OCI-LY7 (cell line): ENCODE measurements around the gene ZNF254. TPM values are rescaled to one million over a fixed set of nuclear protein-coding genes. Genes with fewer than 3 reads are reported as not detected.

ENCODE experiments used
- BruUV-seq: library from RNA; stranded (reverse); fragments of 400-500 nt; replicated peaks from 2 replicates; lab custom pipeline; 2021; lab: Mats Ljungman, UMichigan
- CTCF ChIA-PET: fragments of 300-600 bp; sonication (Branson Sonifier 250); formaldehyde crosslinking; loops from one replicate; lab custom pipeline; 2022; ENCODE audit warnings: antibody characterized with exemption; ENCODE audit not compliant: unreplicated experiment; lab: Charles Lee
- POLR2A ChIA-PET: fragments of 300-600 bp; sonication (Branson Sonifier 250); formaldehyde crosslinking; loops from one replicate; lab custom pipeline; 2022; ENCODE audit warnings: antibody characterized with exemption; lab: Charles Lee
- DNase-seq: peaks from one replicate; pipeline ENCODE4 v3.0.0-alpha.2; 2015; ENCODE audit warnings: low spot score
- H2AFZ ChIP-seq: fragments of 200-600 bp; sonication (generic), shearing (Covaris generic); 2 replicates; pipeline ENCODE4 v1.6.1; 2014; ENCODE audit warnings: mild to moderate bottlenecking, antibody characterized with exemption, low read length, moderate library complexity
- H3K27ac ChIP-seq: fragments of 200-600 bp; sonication (generic); 2 replicates; pipeline ENCODE4 v1.5.1; 2014; ENCODE audit warnings: mixed run types, low read depth, mild to moderate bottlenecking, moderate library complexity, low read length, inconsistent platforms; ENCODE audit not compliant: poor library complexity, severe bottlenecking
- H3K36me3 ChIP-seq: fragments of 200-600 bp; sonication (generic); 2 replicates; pipeline ENCODE4 v1.6.1; 2014; ENCODE audit warnings: mild to moderate bottlenecking, antibody characterized with exemption, low read length, moderate library complexity, mixed read lengths; ENCODE audit not compliant: insufficient read depth
- H3K4me1 ChIP-seq: fragments of 200-600 bp; sonication (generic); 2 replicates; pipeline ENCODE4 v1.5.1; 2014; ENCODE audit warnings: mild to moderate bottlenecking, low read length; ENCODE audit not compliant: insufficient read depth, poor library complexity, severe bottlenecking
- H3K4me2 ChIP-seq: fragments of 200-600 bp; sonication (generic); 2 replicates; pipeline ENCODE4 v1.6.1; 2014; ENCODE audit warnings: mild to moderate bottlenecking, low read length
- H3K4me3 ChIP-seq: fragments of 200-600 bp; sonication (generic); 2 replicates; pipeline ENCODE4 v1.5.1; 2014; ENCODE audit warnings: mild to moderate bottlenecking, low read depth, low read length; ENCODE audit not compliant: poor library complexity, severe bottlenecking
- H3K79me2 ChIP-seq: fragments of 200-600 bp; sonication (generic); 2 replicates; pipeline ENCODE4 v1.6.1; 2016; ENCODE audit warnings: low read depth, mild to moderate bottlenecking, low read length, moderate library complexity, mixed read lengths; ENCODE audit not compliant: insufficient read depth
- H3K9me2 ChIP-seq: fragments of 200-600 bp; sonication (generic); 2 replicates; pipeline ENCODE4 v1.6.1; 2016; ENCODE audit warnings: mild to moderate bottlenecking, low read length, mixed read lengths; ENCODE audit not compliant: insufficient read depth
- H3K9me3 ChIP-seq: fragments of 200-600 bp; sonication (generic); 2 replicates; pipeline ENCODE4 v1.6.1; 2014; ENCODE audit warnings: mild to moderate bottlenecking, mixed run types, low read length, mixed read lengths
- H4K20me1 ChIP-seq: fragments of 200-600 bp; sonication (generic); 2 replicates; pipeline ENCODE4 v1.6.1; 2014; ENCODE audit warnings: mild to moderate bottlenecking, antibody characterized with exemption, low read length, moderate library complexity, mixed read lengths; ENCODE audit not compliant: insufficient read depth
- EZH2phosphoT487 ChIP-seq: fragments of 200-600 bp; sonication (generic); IDR thresholded peaks from 2 replicates; pipeline ENCODE4 v1.6.1; 2018; ENCODE audit warnings: low read depth, borderline replicate concordance, mild to moderate bottlenecking, mixed run types, antibody characterized with exemption, low read length, moderate library complexity, mixed read lengths
- intact Hi-C: fragments of 100-400 bp; cut with micrococcal nuclease; formaldehyde crosslinking; loops from one replicate; pipeline ENCODE4 v1.10.0; 2022; ENCODE audit not compliant: unreplicated experiment
- total RNA-seq, 2 experiments: library from RNA; depleted of rRNA in 1 of 2; stranded (reverse); fragments of >200 nt in 1 of 2; shearing (Covaris generic) in 1 of 2; gene quantifications; 2 replicates each; pipeline ENCODE4 v1.2.3, GENCODE V29; 2014 to 2022
- TF ChIP-seq, protein P1 (sequence below): fragments of 200-600 bp; sonication (generic); conservative IDR thresholded peaks from 2 replicates; pipeline ENCODE4 v1.5.1; 2014; ENCODE audit warnings: mild to moderate bottlenecking, antibody characterized with exemption, low read length, moderate library complexity, mixed read lengths

The ZNF254 gene
- total RNA-seq, 2 experiments from 2014 or later = 10.1 to 12.2 TPM

DNA sequence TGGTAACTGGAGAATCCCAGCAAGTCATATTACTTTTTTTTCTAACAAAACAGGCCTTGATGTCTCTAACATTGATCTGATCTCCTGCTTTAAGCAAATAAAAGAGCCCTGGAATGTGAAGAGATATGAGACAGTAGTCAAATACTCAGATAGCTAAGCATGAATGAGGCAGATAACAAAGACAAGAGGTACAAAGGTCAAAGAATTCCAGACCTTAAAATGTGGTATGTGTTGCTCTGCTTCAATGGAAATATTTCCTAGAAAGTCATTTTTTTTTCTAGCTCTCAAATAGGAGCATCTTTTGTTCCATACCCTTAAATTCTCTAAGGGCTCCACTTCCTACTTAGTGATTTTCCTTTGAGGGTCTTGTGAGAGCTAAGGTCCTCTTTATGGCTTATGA, 54.6 kb downstream of the ZNF254 start:
- Histone ChIP-seq H3K9me3 (peaks cover 12% of the 10 kb centered on the region; the same call in 1 of the 2 replicates), H2AFZ (no peak overlapping the region), H3K4me2 (no peak overlapping the region), H3K4me3 (no peak overlapping the region), H3K4me1 (no peaks in the 10 kb centered on the region), H4K20me1 (no peaks in the 10 kb centered on the region), H3K27ac (no peak overlapping the region), H3K79me2 (no peaks in the 10 kb centered on the region), H3K9me2 (no peaks in the 10 kb centered on the region), H3K36me3 (0 out of 2 replicates have a peak, but pooled peaks cover 4% of the 10 kb centered on the region)
- no peak for TF ChIP-seq EZH2phosphoT487
- TF ChIP-seq, protein P1, sequence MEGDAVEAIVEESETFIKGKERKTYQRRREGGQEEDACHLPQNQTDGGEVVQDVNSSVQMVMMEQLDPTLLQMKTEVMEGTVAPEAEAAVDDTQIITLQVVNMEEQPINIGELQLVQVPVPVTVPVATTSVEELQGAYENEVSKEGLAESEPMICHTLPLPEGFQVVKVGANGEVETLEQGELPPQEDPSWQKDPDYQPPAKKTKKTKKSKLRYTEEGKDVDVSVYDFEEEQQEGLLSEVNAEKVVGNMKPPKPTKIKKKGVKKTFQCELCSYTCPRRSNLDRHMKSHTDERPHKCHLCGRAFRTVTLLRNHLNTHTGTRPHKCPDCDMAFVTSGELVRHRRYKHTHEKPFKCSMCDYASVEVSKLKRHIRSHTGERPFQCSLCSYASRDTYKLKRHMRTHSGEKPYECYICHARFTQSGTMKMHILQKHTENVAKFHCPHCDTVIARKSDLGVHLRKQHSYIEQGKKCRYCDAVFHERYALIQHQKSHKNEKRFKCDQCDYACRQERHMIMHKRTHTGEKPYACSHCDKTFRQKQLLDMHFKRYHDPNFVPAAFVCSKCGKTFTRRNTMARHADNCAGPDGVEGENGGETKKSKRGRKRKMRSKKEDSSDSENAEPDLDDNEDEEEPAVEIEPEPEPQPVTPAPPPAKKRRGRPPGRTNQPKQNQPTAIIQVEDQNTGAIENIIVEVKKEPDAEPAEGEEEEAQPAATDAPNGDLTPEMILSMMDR = no peak
- CTCF ChIA-PET = no interaction called here
- BruUV-seq = no TSS peak
- DNase-seq = no peak
- POLR2A ChIA-PET = no interaction called here
- intact Hi-C loops = no loop called here

DNA sequence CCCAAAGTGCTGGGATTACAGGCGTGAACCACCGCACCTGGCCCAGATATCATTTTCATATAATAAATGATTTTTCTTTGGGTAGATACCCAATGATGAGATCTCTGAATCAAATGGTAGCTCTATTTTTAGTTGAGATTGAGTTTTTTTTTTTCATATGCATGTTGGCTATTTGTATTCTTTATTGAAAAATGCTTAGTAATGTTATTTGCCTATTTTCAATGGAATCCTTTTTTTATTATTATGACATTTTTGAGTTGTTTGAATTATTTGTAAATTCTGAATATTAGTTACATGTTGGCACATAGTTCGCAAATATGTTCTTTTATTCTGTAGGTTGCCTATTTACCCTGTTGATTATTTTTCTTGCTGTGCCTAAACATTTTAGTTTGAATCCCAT, 55.8 kb downstream of the ZNF254 start:
- intact Hi-C loops = no loop called here
- TF ChIP-seq, protein P1 = no peak
- BruUV-seq = no TSS peak

DNA sequence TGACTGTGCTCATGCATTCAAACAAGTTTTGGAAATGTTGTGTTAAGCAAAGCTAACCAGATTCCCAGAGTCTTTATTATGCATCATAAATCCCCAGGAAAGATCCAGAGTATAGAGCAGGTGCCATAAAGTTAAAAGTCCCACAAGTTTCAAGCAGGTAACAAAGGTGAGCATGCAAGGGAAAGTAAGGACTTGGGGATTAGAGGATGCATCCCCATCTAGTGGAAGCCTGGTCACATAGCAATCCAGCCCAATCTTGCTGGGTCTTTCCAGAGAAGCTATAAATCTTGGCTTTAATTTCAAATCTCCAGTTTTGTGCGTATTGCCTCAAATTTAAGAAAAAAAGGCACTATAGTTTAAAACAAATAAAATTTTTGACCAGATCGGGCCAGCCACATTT, 72.7 kb downstream of the ZNF254 start:
- no peaks in the 10 kb centered on the region for H3K9me2 ChIP-seq
- H3K4me3 ChIP-seq = no peak overlapping the region
- H4K20me1 ChIP-seq = no peaks in the 10 kb centered on the region
- no peak overlapping the region for H3K4me2 ChIP-seq
- H3K4me1 ChIP-seq = no peaks in the 10 kb centered on the region
- no peaks in the 10 kb centered on the region for H3K79me2 ChIP-seq
- no peaks in the 10 kb centered on the region for H3K36me3 ChIP-seq
- CTCF ChIA-PET = no interaction called here
- intact Hi-C loops = no loop called here
- no peak overlapping the region for H2AFZ ChIP-seq
- POLR2A ChIA-PET = no interaction called here
- H3K9me3 ChIP-seq = 0 out of 2 replicates have a peak, but pooled peaks cover 9% of the 10 kb centered on the region
- DNase-seq = peak; percentile 19
- no peak overlapping the region for H3K27ac ChIP-seq
- BruUV-seq = no TSS peak
- TF ChIP-seq, protein P1 = peak; percentile 67
- no peak for TF ChIP-seq EZH2phosphoT487

More for the DNA sequence above, 55.8 kb downstream of the ZNF254 start:
- Histone ChIP-seq H3K4me2 (no peak overlapping the region), H3K9me3 (peaks cover 12% of the 10 kb centered on the region; the same call in 1 of the 2 replicates), H3K4me1 (no peaks in the 10 kb centered on the region), H3K27ac (no peak overlapping the region), H3K36me3 (no peaks in the 10 kb centered on the region), H2AFZ (no peak overlapping the region), H3K9me2 (no peaks in the 10 kb centered on the region), H3K4me3 (no peak overlapping the region), H4K20me1 (no peaks in the 10 kb centered on the region), H3K79me2 (no peaks in the 10 kb centered on the region)
- ChIA-PET POLR2A (no interaction called here), CTCF (no interaction called here)
- no peak for DNase-seq
